SK-N-SH treated with all-trans-retinoic acid at 6 μM for 48 hours (cell line): ENCODE measurements around the gene DRC1.

Source experiments
- ATAC-seq: fragments of 200-7000 bp; cut with Tn5 transposase; 3 replicates; pipeline ENCODE4 v1.9.1; 2020; ENCODE audit warnings: mild to moderate bottlenecking, moderate library complexity
- BACH2 ChIP-seq: fragments of 250-450 bp; sonication (Bioruptor Pico); IDR thresholded peaks from 2 replicates; pipeline ENCODE4 v1.9.0; 2021; ENCODE audit warnings: mild to moderate bottlenecking, borderline replicate concordance
- ESRRG ChIP-seq: fragments of 250-450 bp; sonication (Bioruptor Pico); IDR thresholded peaks from 2 replicates; pipeline ENCODE4 v1.6.1; 2021; ENCODE audit warnings: mild to moderate bottlenecking
- GLIS3 ChIP-seq: fragments of 250-450 bp; sonication (Bioruptor Pico); IDR thresholded peaks from 2 replicates; pipeline ENCODE4 v1.5.0; 2020; ENCODE audit warnings: mild to moderate bottlenecking, moderate library complexity
- ISL1 ChIP-seq: fragments of 250-450 bp; sonication (Bioruptor Pico); IDR thresholded peaks from 2 replicates; pipeline ENCODE4 v2.1.2; 2022; ENCODE audit warnings: mild to moderate bottlenecking, moderate library complexity
- PPARA ChIP-seq: fragments of 250-450 bp; sonication (Bioruptor Pico); IDR thresholded peaks from 2 replicates; pipeline ENCODE4 v1.5.0; 2020; ENCODE audit warnings: mild to moderate bottlenecking, borderline replicate concordance
- TCF4 ChIP-seq: fragments of 250-450 bp; sonication (Bioruptor Pico); IDR thresholded peaks from 2 replicates; pipeline ENCODE4 v1.8.0; 2021; ENCODE audit warnings: mild to moderate bottlenecking, moderate library complexity, borderline replicate concordance
- TOX ChIP-seq: fragments of 250-450 bp; sonication (Bioruptor Pico); IDR thresholded peaks from 2 replicates; pipeline ENCODE4 v1.8.0; 2021; ENCODE audit warnings: mild to moderate bottlenecking, moderate library complexity, borderline replicate concordance
- ZC3H10 ChIP-seq: fragments of 250-450 bp; sonication (Bioruptor Pico); IDR thresholded peaks from 2 replicates; pipeline ENCODE4 v1.5.1; 2021; ENCODE audit warnings: mild to moderate bottlenecking, moderate library complexity
- ZFP3 ChIP-seq: fragments of 250-450 bp; sonication (Bioruptor Pico); IDR thresholded peaks from 2 replicates; pipeline ENCODE4 v1.5.0; 2020; ENCODE audit warnings: mild to moderate bottlenecking, moderate library complexity
- ZFP30 ChIP-seq: fragments of 450-650 bp; formaldehyde crosslinking; IDR thresholded peaks from 2 replicates; pipeline ENCODE4 v1.5.0; 2022; ENCODE audit warnings: mild to moderate bottlenecking, moderate library complexity
- ZNF565 ChIP-seq: fragments of 450-650 bp; formaldehyde crosslinking; conservative IDR thresholded peaks from 2 replicates; pipeline ENCODE4 v1.5.0; 2020; ENCODE audit warnings: low read depth, mild to moderate bottlenecking, moderate library complexity
- ZNF70 ChIP-seq: fragments of 450-650 bp; formaldehyde crosslinking; IDR thresholded peaks from 2 replicates; pipeline ENCODE4 v1.5.0; 2020; ENCODE audit warnings: mild to moderate bottlenecking, moderate library complexity
- ZNF8 ChIP-seq: fragments of 450-650 bp; formaldehyde crosslinking; IDR thresholded peaks from 2 replicates; pipeline ENCODE4 v1.5.0; 2020; ENCODE audit warnings: mild to moderate bottlenecking, moderate library complexity
- TF ChIP-seq, protein P1 (sequence below): fragments of 250-450 bp; sonication (Bioruptor Pico); IDR thresholded peaks from 2 replicates; pipeline ENCODE4 v1.8.0; 2021; ENCODE audit warnings: low read depth, mild to moderate bottlenecking, moderate library complexity, borderline replicate concordance
- TF ChIP-seq, protein P2 (sequence below): fragments of 250-450 bp; sonication (Bioruptor Pico); IDR thresholded peaks from 2 replicates; pipeline ENCODE4 v1.5.1; 2020; ENCODE audit warnings: low read depth, mild to moderate bottlenecking, moderate library complexity
- TF ChIP-seq, protein P3 (sequence below): fragments of 250-450 bp; sonication (Bioruptor Pico); IDR thresholded peaks from 2 replicates; pipeline ENCODE4 v1.5.0; 2020; ENCODE audit warnings: mild to moderate bottlenecking, moderate library complexity
- TF ChIP-seq, protein P4 (sequence below): fragments of 250-450 bp; sonication (Bioruptor Pico); IDR thresholded peaks from 2 replicates; pipeline ENCODE4 v1.5.1; 2021; ENCODE audit warnings: mild to moderate bottlenecking, moderate library complexity

Gene DRC1

DNA sequence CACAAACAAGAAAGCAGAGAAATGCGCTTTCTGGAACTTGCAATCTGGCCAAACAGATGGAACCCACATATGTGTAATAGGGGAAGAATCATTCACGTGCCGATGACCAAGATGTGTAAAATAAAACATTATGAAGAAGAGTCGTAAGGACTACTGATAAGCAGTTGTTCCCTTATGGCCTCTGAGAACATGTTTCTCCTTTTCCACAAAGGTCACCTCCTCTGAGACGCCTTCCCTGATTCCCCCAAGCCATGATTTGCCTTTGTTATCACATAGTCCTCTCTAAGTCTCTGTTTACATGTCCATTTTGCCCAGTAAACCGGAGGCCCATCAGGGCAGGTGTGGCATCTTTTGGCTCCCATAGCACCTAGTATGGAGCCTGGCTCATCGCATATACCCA lies 68.2 kb downstream of the DRC1 start (continued):
- TF ChIP-seq, protein P1, sequence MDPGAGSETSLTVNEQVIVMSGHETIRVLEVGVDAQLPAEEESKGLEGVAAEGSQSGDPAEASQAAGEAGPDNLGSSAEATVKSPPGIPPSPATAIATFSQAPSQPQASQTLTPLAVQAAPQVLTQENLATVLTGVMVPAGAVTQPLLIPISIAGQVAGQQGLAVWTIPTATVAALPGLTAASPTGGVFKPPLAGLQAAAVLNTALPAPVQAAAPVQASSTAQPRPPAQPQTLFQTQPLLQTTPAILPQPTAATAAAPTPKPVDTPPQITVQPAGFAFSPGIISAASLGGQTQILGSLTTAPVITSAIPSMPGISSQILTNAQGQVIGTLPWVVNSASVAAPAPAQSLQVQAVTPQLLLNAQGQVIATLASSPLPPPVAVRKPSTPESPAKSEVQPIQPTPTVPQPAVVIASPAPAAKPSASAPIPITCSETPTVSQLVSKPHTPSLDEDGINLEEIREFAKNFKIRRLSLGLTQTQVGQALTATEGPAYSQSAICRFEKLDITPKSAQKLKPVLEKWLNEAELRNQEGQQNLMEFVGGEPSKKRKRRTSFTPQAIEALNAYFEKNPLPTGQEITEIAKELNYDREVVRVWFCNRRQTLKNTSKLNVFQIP (CRISPR knock-in tag), result no peak
- TF ChIP-seq GLIS3 (CRISPR knock-in tag), result no peak

DNA sequence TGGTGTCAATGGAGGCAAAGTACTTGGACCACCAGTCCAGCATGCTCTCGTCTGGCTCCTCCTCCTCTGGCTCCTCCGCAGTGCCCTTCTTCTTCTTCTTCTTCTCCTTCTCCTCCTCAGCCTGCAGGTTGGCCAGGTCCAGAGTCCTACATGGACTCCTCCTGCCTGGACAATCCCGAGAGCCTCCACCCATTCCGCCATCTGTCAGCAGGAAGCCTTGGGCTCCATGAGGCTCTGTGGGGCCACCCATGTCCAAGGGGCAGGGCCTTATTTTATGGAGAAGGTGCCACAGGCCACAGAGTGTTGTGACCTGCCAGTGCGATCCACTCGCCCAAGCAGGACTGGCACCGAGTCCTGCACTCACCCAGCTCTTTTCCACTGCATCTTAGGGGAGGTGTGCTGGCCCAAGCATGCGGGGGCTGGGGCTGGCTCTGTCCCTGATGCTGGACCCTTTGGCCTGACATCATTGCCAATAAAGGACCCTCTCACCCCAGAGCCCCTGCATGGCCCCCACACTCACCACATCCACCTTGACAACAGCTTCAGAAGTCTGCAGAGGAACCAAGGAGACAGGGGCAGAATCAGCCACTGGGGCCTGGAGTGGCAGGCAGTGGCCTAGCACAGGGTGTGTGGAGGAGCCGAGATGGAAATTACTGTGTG lies 69.0 kb downstream of the DRC1 start:
- no peak for TF ChIP-seq GLIS3 (CRISPR knock-in tag)
- no peak for TF ChIP-seq ZFP30 (CRISPR knock-in tag)
- no peak for TF ChIP-seq TCF4
- TF ChIP-seq, protein P2, sequence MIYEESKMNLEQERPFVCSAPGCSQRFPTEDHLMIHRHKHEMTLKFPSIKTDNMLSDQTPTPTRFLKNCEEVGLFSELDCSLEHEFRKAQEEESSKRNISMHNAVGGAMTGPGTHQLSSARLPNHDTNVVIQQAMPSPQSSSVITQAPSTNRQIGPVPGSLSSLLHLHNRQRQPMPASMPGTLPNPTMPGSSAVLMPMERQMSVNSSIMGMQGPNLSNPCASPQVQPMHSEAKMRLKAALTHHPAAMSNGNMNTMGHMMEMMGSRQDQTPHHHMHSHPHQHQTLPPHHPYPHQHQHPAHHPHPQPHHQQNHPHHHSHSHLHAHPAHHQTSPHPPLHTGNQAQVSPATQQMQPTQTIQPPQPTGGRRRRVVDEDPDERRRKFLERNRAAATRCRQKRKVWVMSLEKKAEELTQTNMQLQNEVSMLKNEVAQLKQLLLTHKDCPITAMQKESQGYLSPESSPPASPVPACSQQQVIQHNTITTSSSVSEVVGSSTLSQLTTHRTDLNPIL (CRISPR knock-in tag), result no peak
- no peak for ATAC-seq

DNA sequence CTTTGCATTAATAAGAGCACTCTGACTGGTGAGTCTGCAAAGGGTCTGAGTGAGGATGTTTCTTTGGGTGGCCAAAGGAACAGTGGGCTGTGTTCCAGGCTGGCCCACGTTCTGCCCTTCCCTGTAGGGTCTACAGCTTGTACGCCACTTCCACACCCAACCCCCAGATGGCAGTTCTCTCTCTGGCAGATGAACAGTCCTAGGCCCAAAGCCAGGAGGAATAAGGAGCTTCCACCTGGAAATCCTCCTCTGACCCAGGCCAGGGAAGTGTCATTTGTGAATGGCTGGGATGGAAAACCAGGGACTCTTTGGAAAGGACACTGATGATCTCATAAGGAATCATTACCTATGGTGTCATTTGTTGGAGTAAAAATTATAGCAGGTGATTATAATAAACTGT lies 69.6 kb downstream of the DRC1 start:
- no peak for ATAC-seq
- TF ChIP-seq BACH2 (CRISPR knock-in tag) (no peak), TOX (CRISPR knock-in tag) (no peak), TCF4 (no peak), ZFP3 (CRISPR knock-in tag) (no peak), ISL1 (CRISPR knock-in tag) (no peak), ZC3H10 (CRISPR knock-in tag) (no peak), ZNF565 (CRISPR knock-in tag) (no peak), ZFP30 (CRISPR knock-in tag) (no peak), ZNF70 (no peak), GLIS3 (CRISPR knock-in tag) (no peak)
- TF ChIP-seq, protein P2 (CRISPR knock-in tag), result no peak
- TF ChIP-seq, protein P3, sequence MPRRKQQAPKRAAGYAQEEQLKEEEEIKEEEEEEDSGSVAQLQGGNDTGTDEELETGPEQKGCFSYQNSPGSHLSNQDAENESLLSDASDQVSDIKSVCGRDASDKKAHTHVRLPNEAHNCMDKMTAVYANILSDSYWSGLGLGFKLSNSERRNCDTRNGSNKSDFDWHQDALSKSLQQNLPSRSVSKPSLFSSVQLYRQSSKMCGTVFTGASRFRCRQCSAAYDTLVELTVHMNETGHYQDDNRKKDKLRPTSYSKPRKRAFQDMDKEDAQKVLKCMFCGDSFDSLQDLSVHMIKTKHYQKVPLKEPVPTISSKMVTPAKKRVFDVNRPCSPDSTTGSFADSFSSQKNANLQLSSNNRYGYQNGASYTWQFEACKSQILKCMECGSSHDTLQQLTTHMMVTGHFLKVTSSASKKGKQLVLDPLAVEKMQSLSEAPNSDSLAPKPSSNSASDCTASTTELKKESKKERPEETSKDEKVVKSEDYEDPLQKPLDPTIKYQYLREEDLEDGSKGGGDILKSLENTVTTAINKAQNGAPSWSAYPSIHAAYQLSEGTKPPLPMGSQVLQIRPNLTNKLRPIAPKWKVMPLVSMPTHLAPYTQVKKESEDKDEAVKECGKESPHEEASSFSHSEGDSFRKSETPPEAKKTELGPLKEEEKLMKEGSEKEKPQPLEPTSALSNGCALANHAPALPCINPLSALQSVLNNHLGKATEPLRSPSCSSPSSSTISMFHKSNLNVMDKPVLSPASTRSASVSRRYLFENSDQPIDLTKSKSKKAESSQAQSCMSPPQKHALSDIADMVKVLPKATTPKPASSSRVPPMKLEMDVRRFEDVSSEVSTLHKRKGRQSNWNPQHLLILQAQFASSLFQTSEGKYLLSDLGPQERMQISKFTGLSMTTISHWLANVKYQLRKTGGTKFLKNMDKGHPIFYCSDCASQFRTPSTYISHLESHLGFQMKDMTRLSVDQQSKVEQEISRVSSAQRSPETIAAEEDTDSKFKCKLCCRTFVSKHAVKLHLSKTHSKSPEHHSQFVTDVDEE (CRISPR knock-in tag), result no peak
- TF ChIP-seq, protein P4, sequence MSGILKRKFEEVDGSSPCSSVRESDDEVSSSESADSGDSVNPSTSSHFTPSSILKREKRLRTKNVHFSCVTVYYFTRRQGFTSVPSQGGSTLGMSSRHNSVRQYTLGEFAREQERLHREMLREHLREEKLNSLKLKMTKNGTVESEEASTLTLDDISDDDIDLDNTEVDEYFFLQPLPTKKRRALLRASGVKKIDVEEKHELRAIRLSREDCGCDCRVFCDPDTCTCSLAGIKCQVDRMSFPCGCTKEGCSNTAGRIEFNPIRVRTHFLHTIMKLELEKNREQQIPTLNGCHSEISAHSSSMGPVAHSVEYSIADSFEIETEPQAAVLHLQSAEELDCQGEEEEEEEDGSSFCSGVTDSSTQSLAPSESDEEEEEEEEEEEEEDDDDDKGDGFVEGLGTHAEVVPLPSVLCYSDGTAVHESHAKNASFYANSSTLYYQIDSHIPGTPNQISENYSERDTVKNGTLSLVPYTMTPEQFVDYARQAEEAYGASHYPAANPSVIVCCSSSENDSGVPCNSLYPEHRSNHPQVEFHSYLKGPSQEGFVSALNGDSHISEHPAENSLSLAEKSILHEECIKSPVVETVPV (CRISPR knock-in tag), result no peak
- TF ChIP-seq, protein P1 (CRISPR knock-in tag), result no peak

DNA sequence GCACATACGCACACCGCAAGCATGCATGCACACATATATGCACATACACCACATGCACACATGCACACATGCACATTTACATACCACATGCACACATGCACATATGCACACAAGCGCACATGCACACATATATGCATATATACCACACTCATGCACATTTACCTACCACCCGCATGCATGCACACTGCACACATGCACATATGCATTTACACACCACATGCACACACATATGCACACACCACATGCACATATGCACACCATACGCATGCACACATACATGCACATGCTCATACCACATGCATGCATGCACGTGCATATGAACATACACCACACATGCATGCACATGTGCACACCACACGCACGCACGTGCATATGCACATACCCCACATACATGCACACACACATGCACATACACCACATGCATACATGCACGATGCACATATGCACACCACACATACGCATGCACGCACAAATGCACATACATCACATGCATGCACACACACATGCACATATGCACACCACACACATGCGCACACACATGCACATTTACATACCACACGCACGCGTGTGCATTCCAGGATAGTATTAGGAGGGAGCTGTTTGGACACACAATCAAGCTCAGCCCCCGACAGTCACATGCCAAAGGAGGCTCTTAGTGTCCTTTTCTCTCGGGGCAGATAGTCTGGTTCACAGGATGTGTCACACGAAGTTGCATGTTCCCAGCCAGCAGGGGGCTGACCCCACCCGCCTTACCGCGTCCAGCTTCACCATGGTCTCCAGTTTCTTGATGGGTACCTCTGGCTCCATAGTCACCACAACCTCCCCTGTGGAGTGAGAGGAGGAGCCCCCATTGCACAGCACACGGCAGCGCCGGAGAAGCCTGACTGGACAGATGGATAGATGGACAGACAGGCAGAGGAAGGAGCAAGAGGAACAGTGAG lies 70.3 kb downstream of the DRC1 start:
- ATAC-seq, result no peak
- TF ChIP-seq ESRRG (no peak), TOX (CRISPR knock-in tag) (no peak), PPARA (no peak), ZFP3 (CRISPR knock-in tag) (no peak), ISL1 (CRISPR knock-in tag) (no peak), ZNF8 (CRISPR knock-in tag) (no peak), GLIS3 (CRISPR knock-in tag) (no peak)
- TF ChIP-seq, protein P2 (CRISPR knock-in tag), result no peak
- TF ChIP-seq, protein P3 (CRISPR knock-in tag), result no peak
